SK-N-SH (cell line): Measurements from ENCODE around the gene KCNQ5.

ENCODE experiments used
- EP300 ChIP-seq, 2 experiments: IDR thresholded peaks; 2 replicates each; pipeline versions ENCODE4 v1.4.0 to v1.6.1; 2012; ENCODE audit warnings: borderline replicate concordance in 1 of 2, low read depth in 1 of 2, low read length in 1 of 2
- RFX5 ChIP-seq: IDR thresholded peaks from 2 replicates; pipeline ENCODE4 v1.6.1; 2012; ENCODE audit warnings: mild to moderate bottlenecking, improper control_type of control experiment, low read length
- TF ChIP-seq, protein P1 (sequence below): fragments of 200-600 bp; sonication (generic); IDR thresholded peaks from 2 replicates; pipeline ENCODE4 v1.6.1; 2017; ENCODE audit warnings: antibody characterized with exemption, mild to moderate bottlenecking, moderate library complexity

DNA sequence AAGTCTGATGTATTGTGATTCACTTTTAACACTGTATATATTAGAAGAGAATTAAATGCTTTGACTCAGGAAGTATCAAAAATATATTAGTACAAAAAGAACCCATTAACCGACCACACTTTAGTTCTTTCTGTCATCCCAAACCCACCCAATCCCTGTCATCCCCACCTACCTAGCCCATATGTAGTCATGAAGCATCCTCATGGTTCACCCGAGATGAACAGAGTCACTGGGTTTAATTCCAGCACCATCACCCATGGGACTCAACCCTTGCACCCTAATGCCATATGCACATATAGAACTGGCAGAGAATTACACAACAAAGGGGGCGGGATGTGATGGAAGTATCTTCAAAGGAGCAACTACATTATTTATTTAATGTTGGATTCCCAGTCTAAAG is 462.0 kb downstream of the KCNQ5 start:
- TF ChIP-seq, protein P1, sequence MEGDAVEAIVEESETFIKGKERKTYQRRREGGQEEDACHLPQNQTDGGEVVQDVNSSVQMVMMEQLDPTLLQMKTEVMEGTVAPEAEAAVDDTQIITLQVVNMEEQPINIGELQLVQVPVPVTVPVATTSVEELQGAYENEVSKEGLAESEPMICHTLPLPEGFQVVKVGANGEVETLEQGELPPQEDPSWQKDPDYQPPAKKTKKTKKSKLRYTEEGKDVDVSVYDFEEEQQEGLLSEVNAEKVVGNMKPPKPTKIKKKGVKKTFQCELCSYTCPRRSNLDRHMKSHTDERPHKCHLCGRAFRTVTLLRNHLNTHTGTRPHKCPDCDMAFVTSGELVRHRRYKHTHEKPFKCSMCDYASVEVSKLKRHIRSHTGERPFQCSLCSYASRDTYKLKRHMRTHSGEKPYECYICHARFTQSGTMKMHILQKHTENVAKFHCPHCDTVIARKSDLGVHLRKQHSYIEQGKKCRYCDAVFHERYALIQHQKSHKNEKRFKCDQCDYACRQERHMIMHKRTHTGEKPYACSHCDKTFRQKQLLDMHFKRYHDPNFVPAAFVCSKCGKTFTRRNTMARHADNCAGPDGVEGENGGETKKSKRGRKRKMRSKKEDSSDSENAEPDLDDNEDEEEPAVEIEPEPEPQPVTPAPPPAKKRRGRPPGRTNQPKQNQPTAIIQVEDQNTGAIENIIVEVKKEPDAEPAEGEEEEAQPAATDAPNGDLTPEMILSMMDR = no peak
- TF ChIP-seq EP300 (IDR thresholded peaks at IDR 0.05; ENCODE audit: borderline replicate concordance in 1 of 2, low read depth in 1 of 2, low read length in 1 of 2) (no peak), RFX5 (no peak)
